SU-DHL-6 (cell line): Measurements from ENCODE around the gene ZMIZ1.

Experiments
- H2AFZ ChIP-seq: fragments of 200-600 bp; sonication (generic); 2 replicates; pipeline ENCODE4 v1.6.1; 2014; ENCODE audit warnings: low read depth, mild to moderate bottlenecking, moderate library complexity, mixed read lengths, antibody characterized with exemption, low read length; ENCODE audit not compliant: severe bottlenecking
- H3F3A ChIP-seq: fragments of 200-600 bp; shearing (Covaris generic); 2 replicates; pipeline ENCODE4 v1.6.0; 2016; ENCODE audit warnings: antibody characterized with exemption, mild to moderate bottlenecking; ENCODE audit not compliant: insufficient read depth
- H3K27ac ChIP-seq: fragments of 200-600 bp; sonication (generic); 2 replicates; pipeline ENCODE4 v1.5.1; 2016; ENCODE audit warnings: low read depth, mild to moderate bottlenecking, low read length, moderate library complexity, mixed read lengths
- H3K27me3 ChIP-seq: fragments of 200-600 bp; sonication (generic), shearing (Covaris generic); 2 replicates; pipeline ENCODE4 v1.6.0; 2014; ENCODE audit warnings: mild to moderate bottlenecking, low read length
- H3K36me3 ChIP-seq: fragments of 200-600 bp; sonication (generic); 2 replicates; pipeline ENCODE4 v1.6.1; 2014; ENCODE audit warnings: mild to moderate bottlenecking, low read length, mixed read lengths
- H3K4me2 ChIP-seq: fragments of 300-600, 200-600 bp; shearing (Covaris generic), sonication (generic); 2 replicates; pipeline ENCODE4 v1.6.0; 2014; ENCODE audit warnings: low read length, low read depth, mild to moderate bottlenecking; ENCODE audit not compliant: poor library complexity, severe bottlenecking
- H3K4me3 ChIP-seq: fragments of 200-600 bp; sonication (generic); 2 replicates; pipeline ENCODE4 v1.5.1; 2014; ENCODE audit warnings: antibody characterized with exemption, low read length, mild to moderate bottlenecking, mixed read lengths; ENCODE audit not compliant: insufficient read depth, poor library complexity, severe bottlenecking
- H3K79me2 ChIP-seq: fragments of 200-600 bp; sonication (generic); 2 replicates; pipeline ENCODE4 v1.6.1; 2014; ENCODE audit warnings: mild to moderate bottlenecking, low read length, moderate library complexity; ENCODE audit not compliant: insufficient read depth
- H3K9ac ChIP-seq: fragments of 200-600 bp; sonication (generic); 2 replicates; pipeline ENCODE4 v1.7.0; 2014; ENCODE audit warnings: mild to moderate bottlenecking, low read length
- H3K9me2 ChIP-seq: fragments of 200-600 bp; sonication (generic); replicated peaks from 2 replicates; pipeline ENCODE4 v1.6.1; 2014; ENCODE audit warnings: low read length; ENCODE audit not compliant: insufficient read depth
- H3K9me3 ChIP-seq: fragments of 200-600 bp; sonication (generic); 2 replicates; pipeline ENCODE4 v1.6.1; 2014; ENCODE audit warnings: low read length, mixed read lengths; ENCODE audit not compliant: insufficient read depth
- H4K20me1 ChIP-seq: fragments of 200-600 bp; sonication (generic); 2 replicates; pipeline ENCODE4 v1.6.1; 2014; ENCODE audit warnings: low read depth, mild to moderate bottlenecking, antibody characterized with exemption, low read length, moderate library complexity, mixed read lengths
- EZH2phosphoT487 ChIP-seq: fragments of 200-600 bp; sonication (generic), shearing (Covaris generic); conservative IDR thresholded peaks from 2 replicates; pipeline ENCODE4 v1.6.1; 2018; ENCODE audit warnings: mild to moderate bottlenecking, antibody characterized with exemption, low read length, moderate library complexity, mixed read lengths
- TF ChIP-seq, protein P1 (sequence below): fragments of 200-600 bp; sonication (generic); IDR thresholded peaks from one replicate; pipeline ENCODE4 v1.5.1; 2017; ENCODE audit warnings: antibody characterized with exemption, mild to moderate bottlenecking, low read length, moderate library complexity; ENCODE audit not compliant: insufficient read depth, poor library complexity, severe bottlenecking

The ZMIZ1 gene

DNA sequence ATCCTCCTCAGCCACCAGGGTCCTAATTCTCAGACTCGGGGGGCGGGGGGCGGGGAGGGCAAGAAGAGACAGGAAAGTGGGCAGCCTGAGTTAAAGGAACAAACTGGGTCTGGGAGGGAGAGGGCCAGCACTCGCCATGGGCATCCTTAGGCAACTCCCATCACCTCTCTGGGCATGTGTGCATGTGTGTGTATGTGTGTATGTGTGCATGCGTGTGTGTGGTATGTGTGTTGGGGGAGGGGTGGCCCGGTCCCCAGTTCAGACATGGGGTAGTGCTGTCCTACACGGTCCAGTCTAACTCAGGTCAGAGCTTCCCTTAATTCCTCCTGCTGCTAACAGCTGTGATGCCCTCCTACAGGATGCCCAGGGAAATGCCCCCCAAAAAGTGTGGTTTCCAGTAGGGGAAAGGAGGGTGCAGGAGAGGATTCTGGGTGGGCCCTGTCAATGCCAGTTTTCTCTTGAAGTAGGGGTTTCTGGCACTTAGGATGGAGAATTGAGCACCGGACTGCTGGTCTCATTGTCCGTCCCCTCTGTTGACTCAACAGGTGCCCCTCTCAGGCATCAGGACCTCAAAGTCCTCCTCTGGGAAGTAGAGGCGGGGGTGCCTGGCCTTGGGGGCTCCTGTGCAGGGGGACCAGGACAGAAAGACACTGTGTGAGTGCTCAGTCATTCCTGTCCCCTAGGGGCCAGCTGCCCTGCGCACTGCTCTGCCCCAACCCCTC is 15.1 kb upstream of the ZMIZ1 start:
- H3K27ac ChIP-seq, result no peak overlapping the region
- H3K79me2 ChIP-seq, result no peaks in the 10 kb centered on the region
- no peaks in the 10 kb centered on the region for H3K9me2 ChIP-seq
- no peak overlapping the region for H3K9ac ChIP-seq
- no peaks in the 10 kb centered on the region for H3K36me3 ChIP-seq
- H3K27me3 ChIP-seq, result no peaks in the 10 kb centered on the region
- H3K4me2 ChIP-seq, result no peak overlapping the region
- no peak overlapping the region for H3K4me3 ChIP-seq
- no peaks in the 10 kb centered on the region for H3F3A ChIP-seq
- no peak overlapping the region for H2AFZ ChIP-seq
- H3K9me3 ChIP-seq, result no peaks in the 10 kb centered on the region
- TF ChIP-seq, protein P1, sequence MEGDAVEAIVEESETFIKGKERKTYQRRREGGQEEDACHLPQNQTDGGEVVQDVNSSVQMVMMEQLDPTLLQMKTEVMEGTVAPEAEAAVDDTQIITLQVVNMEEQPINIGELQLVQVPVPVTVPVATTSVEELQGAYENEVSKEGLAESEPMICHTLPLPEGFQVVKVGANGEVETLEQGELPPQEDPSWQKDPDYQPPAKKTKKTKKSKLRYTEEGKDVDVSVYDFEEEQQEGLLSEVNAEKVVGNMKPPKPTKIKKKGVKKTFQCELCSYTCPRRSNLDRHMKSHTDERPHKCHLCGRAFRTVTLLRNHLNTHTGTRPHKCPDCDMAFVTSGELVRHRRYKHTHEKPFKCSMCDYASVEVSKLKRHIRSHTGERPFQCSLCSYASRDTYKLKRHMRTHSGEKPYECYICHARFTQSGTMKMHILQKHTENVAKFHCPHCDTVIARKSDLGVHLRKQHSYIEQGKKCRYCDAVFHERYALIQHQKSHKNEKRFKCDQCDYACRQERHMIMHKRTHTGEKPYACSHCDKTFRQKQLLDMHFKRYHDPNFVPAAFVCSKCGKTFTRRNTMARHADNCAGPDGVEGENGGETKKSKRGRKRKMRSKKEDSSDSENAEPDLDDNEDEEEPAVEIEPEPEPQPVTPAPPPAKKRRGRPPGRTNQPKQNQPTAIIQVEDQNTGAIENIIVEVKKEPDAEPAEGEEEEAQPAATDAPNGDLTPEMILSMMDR, result no peak
- TF ChIP-seq EZH2phosphoT487, result no peak
- no peaks in the 10 kb centered on the region for H4K20me1 ChIP-seq

DNA sequence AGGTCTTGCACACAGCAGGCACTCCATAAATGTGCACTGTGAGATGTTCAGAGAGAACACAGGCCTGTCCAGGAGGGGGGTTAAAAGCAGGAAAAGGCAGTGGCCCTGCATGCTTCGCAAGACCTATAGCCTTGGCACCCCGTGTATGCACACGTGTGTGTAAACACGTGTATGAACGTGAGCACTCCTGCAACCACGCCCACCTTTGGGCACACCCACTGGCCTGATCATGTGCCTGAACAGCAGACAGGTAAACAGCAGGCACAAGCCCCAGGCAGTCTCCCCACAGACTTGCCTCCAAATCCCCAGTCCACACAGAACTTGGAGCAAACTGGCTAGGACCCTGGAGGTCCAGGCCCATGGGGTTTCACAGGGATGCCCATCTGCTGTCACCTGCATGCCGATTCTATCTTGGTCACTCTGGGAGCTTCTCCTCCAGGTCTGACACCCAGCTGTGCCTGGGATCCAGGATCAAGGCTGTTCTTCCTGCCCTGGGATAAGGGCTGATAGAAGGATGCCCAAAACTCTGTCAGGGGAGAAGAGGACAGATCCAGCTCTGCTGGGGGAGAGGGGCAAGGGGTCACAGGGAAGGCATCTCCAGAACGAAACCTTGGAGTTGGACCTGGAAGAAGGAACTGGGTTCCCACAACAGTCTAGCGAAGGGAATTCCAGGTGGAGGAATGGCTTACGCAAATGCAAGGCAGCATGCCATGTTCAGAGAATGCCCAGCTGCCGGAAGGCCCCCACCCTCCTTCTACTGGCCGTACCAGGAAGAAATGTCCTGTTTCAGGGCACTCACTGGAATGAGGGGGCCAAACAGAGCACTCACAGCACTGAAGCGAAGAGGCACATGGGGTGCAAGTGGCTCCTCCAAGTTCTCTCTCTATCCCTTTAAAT is 14.3 kb upstream of the ZMIZ1 start:
- Histone ChIP-seq H4K20me1 (no peaks in the 10 kb centered on the region), H3F3A (no peaks in the 10 kb centered on the region), H3K9me3 (no peaks in the 10 kb centered on the region), H3K9ac (no peak overlapping the region), H3K79me2 (no peaks in the 10 kb centered on the region), H3K4me2 (no peak overlapping the region), H2AFZ (no peak overlapping the region), H3K27ac (no peak overlapping the region), H3K27me3 (no peaks in the 10 kb centered on the region), H3K36me3 (no peaks in the 10 kb centered on the region), H3K9me2 (no peaks in the 10 kb centered on the region), H3K4me3 (no peak overlapping the region)
- TF ChIP-seq EZH2phosphoT487, result no peak
- TF ChIP-seq, protein P1, result no peak

DNA sequence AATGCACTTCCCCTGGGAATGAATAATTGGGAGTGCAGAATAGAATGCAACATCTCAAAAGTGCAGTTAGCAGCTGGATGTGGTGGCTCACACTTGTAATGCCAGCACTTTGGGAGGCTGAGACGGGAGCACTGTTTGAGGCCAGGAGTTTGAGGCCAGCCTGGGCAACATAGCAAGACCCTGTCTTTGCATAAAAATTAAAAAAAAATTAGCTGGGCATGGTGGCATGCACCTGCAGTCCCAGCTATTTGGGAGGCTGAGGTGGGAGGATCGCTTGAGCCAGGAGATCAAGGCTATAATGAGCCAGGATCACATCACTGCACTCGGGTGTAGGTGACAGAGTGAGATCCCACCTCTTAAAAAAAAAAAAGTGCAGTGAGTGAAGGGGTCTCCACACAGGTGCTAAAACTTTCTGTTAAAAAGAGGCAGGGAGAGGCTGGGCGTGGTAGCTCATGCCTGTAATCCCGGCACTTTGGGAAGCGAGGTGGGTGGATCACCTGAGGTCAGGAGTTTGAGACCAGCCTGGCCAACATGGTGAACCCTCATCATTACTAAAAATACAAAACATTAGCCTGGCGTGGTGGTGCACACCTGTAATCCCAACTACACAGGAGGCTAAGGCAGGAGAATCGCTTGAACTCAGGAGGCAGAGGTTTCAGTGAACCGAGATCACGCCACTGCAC is 13.5 kb upstream of the ZMIZ1 start:
- no peaks in the 10 kb centered on the region for H3K9me2 ChIP-seq
- H3K4me2 ChIP-seq, result no peak overlapping the region
- H3K9me3 ChIP-seq, result no peaks in the 10 kb centered on the region
- no peak overlapping the region for H3K4me3 ChIP-seq
- no peak overlapping the region for H3K9ac ChIP-seq
- H3K27ac ChIP-seq, result no peak overlapping the region
- H3K79me2 ChIP-seq, result no peaks in the 10 kb centered on the region
- no peaks in the 10 kb centered on the region for H3F3A ChIP-seq
- no peaks in the 10 kb centered on the region for H3K36me3 ChIP-seq
- no peaks in the 10 kb centered on the region for H3K27me3 ChIP-seq
- TF ChIP-seq EZH2phosphoT487, result no peak
- TF ChIP-seq, protein P1, result no peak
- H2AFZ ChIP-seq, result no peak overlapping the region
- no peaks in the 10 kb centered on the region for H4K20me1 ChIP-seq
